Calu3 (cell line): Measurements from ENCODE around the gene KRT36. TPM values are rescaled to one million over a fixed set of nuclear protein-coding genes. Genes with fewer than 3 reads are reported as not detected.

Source experiments
- Bru-seq: library from RNA; stranded (reverse); fragments of 400-500 nt; gene quantifications from one replicate; lab custom pipeline; 2021; lab: Mats Ljungman, UMichigan
- BruChase-seq, 2 experiments: library from RNA; stranded (reverse); fragments of 400-500 nt; gene quantifications; one replicate each; lab custom pipeline; 2021; lab: Mats Ljungman, UMichigan
- BruUV-seq: library from RNA; stranded (reverse); fragments of 400-500 nt; replicated peaks from 2 replicates; lab custom pipeline; 2021; lab: Mats Ljungman, UMichigan
- CTCF ChIA-PET: fragments of 300-600 bp; sonication (Branson Sonifier 250); formaldehyde crosslinking; loops from one replicate; lab custom pipeline; 2022; ENCODE audit warnings: antibody characterized with exemption; lab: Charles Lee
- DNase-seq: peaks from one replicate; pipeline ENCODE4 v3.0.0; 2022
- H3K27ac Mint-ChIP-seq: one replicate; pipeline ENCODE4 v1.8.0; 2022; ENCODE audit warnings: mixed read lengths; ENCODE audit not compliant: unreplicated experiment
- H3K27me3 Mint-ChIP-seq: one replicate; pipeline ENCODE4 v1.8.0; 2022; ENCODE audit warnings: mixed read lengths; ENCODE audit not compliant: unreplicated experiment
- H3K36me3 Mint-ChIP-seq: one replicate; pipeline ENCODE4 v1.8.0; 2022; ENCODE audit warnings: mild to moderate bottlenecking, moderate library complexity, mixed read lengths; ENCODE audit not compliant: insufficient read depth, unreplicated experiment
- H3K4me1 Mint-ChIP-seq: one replicate; pipeline ENCODE4 v1.8.0; 2022; ENCODE audit warnings: mild to moderate bottlenecking, low read depth, mixed read lengths; ENCODE audit not compliant: unreplicated experiment
- H3K4me3 Mint-ChIP-seq: one replicate; pipeline ENCODE4 v1.8.0; 2022; ENCODE audit warnings: mild to moderate bottlenecking, low read depth, moderate library complexity, mixed read lengths; ENCODE audit not compliant: unreplicated experiment
- H3K9me3 Mint-ChIP-seq: one replicate; pipeline ENCODE4 v1.8.0; 2022; ENCODE audit warnings: low read depth, mixed read lengths; ENCODE audit not compliant: unreplicated experiment
- CTCF ChIP-seq: fragments of 200-600 bp; IDR thresholded peaks from one replicate; pipeline ENCODE4 v1.8.0; 2022; ENCODE audit warnings: antibody characterized with exemption; ENCODE audit not compliant: unreplicated experiment
- intact Hi-C: fragments of 100-400 bp; cut with micrococcal nuclease; formaldehyde crosslinking; loops from one replicate; pipeline ENCODE4 v1.10.0; 2022; ENCODE audit not compliant: unreplicated experiment
- long read RNA-seq: library from polyadenylated mRNA; stranded (forward); transcript quantifications from one replicate; pipeline ENCODE4 v2.0.0, GENCODE V29; 2022
- total RNA-seq: library from RNA; stranded (reverse); gene quantifications from 2 replicates; pipeline ENCODE4 v1.2.3, GENCODE V29; 2022

KRT36 gene
- not detected in 2 replicates for total RNA-seq
- percentile 20 among the genes with signal in this experiment for Bru-seq, nascent RNA
- BruChase-seq, experiment 1, labeled RNA remaining after a 6-hour chase: percentile 6 among the genes with signal in this experiment
- percentile 14 among the genes with signal in this experiment for BruChase-seq, experiment 2, labeled RNA remaining after a 2-hour chase
- long read RNA-seq: 0 reads

- no peak for DNase-seq
- no peak within 1 kb of the TSS for H3K27ac Mint-ChIP-seq
- no peaks in the 10 kb centered on the region for H3K27me3 Mint-ChIP-seq
- H3K4me3 Mint-ChIP-seq: no peak within 1 kb of the TSS
- intact Hi-C loops: no loop called here
- H3K4me1 Mint-ChIP-seq: peaks cover 23% of the 10 kb centered on the region
- no peaks in the 10 kb centered on the region for H3K36me3 Mint-ChIP-seq
- CTCF ChIA-PET: no interaction called here
- no peak for TF ChIP-seq CTCF
- BruUV-seq: no TSS peak
- H3K9me3 Mint-ChIP-seq: no peaks in the 10 kb centered on the region
These were observed at the start of gene KRT36 for GRCh38 chr17:41489531-41489930. TSS of gene KRT36 (minus strand) at chr17:41489910. CDS start at chr17:41489864, 46 bp downstream.

GRCh38 chr17:41539071-41539492, 49.4 kb upstream of the KRT36 start:
- Mint-ChIP-seq H3K4me3 (no peak overlapping the region), H3K9me3 (no peaks in the 10 kb centered on the region), H3K27me3 (no peaks in the 10 kb centered on the region), H3K4me1 (peaks cover 90% of the 10 kb centered on the region), H3K36me3 (no peaks in the 10 kb centered on the region), H3K27ac (no peak overlapping the region)
- no peak for TF ChIP-seq CTCF
- CTCF ChIA-PET: interaction anchor here (1.2 kb wide), 1 partner anchor 10 kb away, joined by 4 read pairs; no protein-coding TSS in a partner anchor
- no peak for DNase-seq
- intact Hi-C loops: no loop called here
- no TSS peak for BruUV-seq

GRCh38 chr17:41538565-41538991, 48.9 kb upstream of the KRT36 start:
- no peak for TF ChIP-seq CTCF
- no peak for DNase-seq
- no peak overlapping the region for H3K4me3 Mint-ChIP-seq
- CTCF ChIA-PET: interaction anchor here (0.6 to 1.2 kb wide), 3 partner anchors 10 to 631 kb away, joined by 3 to 4 read pairs (median 4); no protein-coding TSS in a partner anchor
- peaks cover 86% of the 10 kb centered on the region for H3K4me1 Mint-ChIP-seq
- no peaks in the 10 kb centered on the region for H3K9me3 Mint-ChIP-seq
- no peaks in the 10 kb centered on the region for H3K36me3 Mint-ChIP-seq
- no peak overlapping the region for H3K27ac Mint-ChIP-seq
- intact Hi-C loops: no loop called here
- BruUV-seq: no TSS peak
- no peaks in the 10 kb centered on the region for H3K27me3 Mint-ChIP-seq

GRCh38 chr17:41537990-41538389, 48.3 kb upstream of the KRT36 start:
- CTCF ChIA-PET: interaction anchor here (0.6 to 3.8 kb wide), 4 partner anchors 10 to 631 kb away, joined by 3 to 39 read pairs (median 4); no protein-coding TSS in a partner anchor
- TF ChIP-seq CTCF: no peak
- Mint-ChIP-seq H3K4me3 (no peak overlapping the region), H3K36me3 (no peaks in the 10 kb centered on the region), H3K27me3 (no peaks in the 10 kb centered on the region), H3K27ac (no peak overlapping the region), H3K9me3 (no peaks in the 10 kb centered on the region), H3K4me1 (peaks cover 88% of the 10 kb centered on the region)
- intact Hi-C loops: no loop called here
- no TSS peak for BruUV-seq
- DNase-seq: no peak
